Measurements from ENCODE around the gene PROX1.

Gene PROX1

GRCh38 chr1:214022810-214023425 is 35.1 kb downstream of the PROX1 start:
- H3K79me2 ChIP-seq (ENCODE audit: insufficient read depth, low read length) = no peaks in the 10 kb centered on the region
- DNase-seq = no peak
- H3K27me3 ChIP-seq (ENCODE audit: insufficient read depth, low read length, poor library complexity) = no peaks in the 10 kb centered on the region
- H3K9ac ChIP-seq (ENCODE audit: low read depth, low read length) = no peak overlapping the region
- H2AFZ ChIP-seq (ENCODE audit: low read depth, low read length) = no peak overlapping the region
- no peak overlapping the region for H3K27ac ChIP-seq (ENCODE audit: low read length)
- no peak overlapping the region for H3K4me3 ChIP-seq (ENCODE audit: low read depth in 1 of 2, low read length in 2 of 2)
- no peaks in the 10 kb centered on the region for H4K20me1 ChIP-seq (ENCODE audit: insufficient read depth, low read length)
- no peak overlapping the region for H3K4me2 ChIP-seq (ENCODE audit: insufficient read depth, low read length)
- H3K36me3 ChIP-seq (ENCODE audit: insufficient read depth, low read length) = no peaks in the 10 kb centered on the region
- no peak for ATAC-seq (ENCODE audit: insufficient read depth, low read depth)
- no peaks in the 10 kb centered on the region for H3K4me1 ChIP-seq (ENCODE audit: insufficient read depth, low read length)
- no peaks in the 10 kb centered on the region for H3K9me3 ChIP-seq (ENCODE audit: insufficient read depth, low read length, severe bottlenecking)
- TF ChIP-seq CTCF (IDR thresholded peaks at IDR 0.05; ENCODE audit: borderline replicate concordance, extremely low read depth, low read length, poor library complexity, severe bottlenecking) (no peak), EZH2 (IDR thresholded peaks at IDR 0.05; ENCODE audit: borderline replicate concordance, low read depth, low read length, severe bottlenecking) (no peak)

GRCh38 chr1:214026985-214027384 is 39.2 kb downstream of the PROX1 start:
- ATAC-seq (ENCODE audit: insufficient read depth, low read depth) = no peak
- Histone ChIP-seq H4K20me1 (ENCODE audit: insufficient read depth, low read length) (no peaks in the 10 kb centered on the region), H3K36me3 (ENCODE audit: insufficient read depth, low read length) (no peaks in the 10 kb centered on the region), H2AFZ (ENCODE audit: low read depth, low read length) (no peak overlapping the region), H3K4me3 (ENCODE audit: low read depth in 1 of 2, low read length in 2 of 2) (no peak overlapping the region), H3K27ac (ENCODE audit: low read length) (no peak overlapping the region), H3K9me3 (ENCODE audit: insufficient read depth, low read length, severe bottlenecking) (no peaks in the 10 kb centered on the region), H3K27me3 (ENCODE audit: insufficient read depth, low read length, poor library complexity) (no peaks in the 10 kb centered on the region), H3K9ac (ENCODE audit: low read depth, low read length) (no peak overlapping the region), H3K4me2 (ENCODE audit: insufficient read depth, low read length) (no peak overlapping the region), H3K4me1 (ENCODE audit: insufficient read depth, low read length) (no peaks in the 10 kb centered on the region), H3K79me2 (ENCODE audit: insufficient read depth, low read length) (no peaks in the 10 kb centered on the region)
- no peak for DNase-seq
- no peak for TF ChIP-seq CTCF (IDR thresholded peaks at IDR 0.05; ENCODE audit: borderline replicate concordance, extremely low read depth, low read length, poor library complexity, severe bottlenecking)
- TF ChIP-seq EZH2 (IDR thresholded peaks at IDR 0.05; ENCODE audit: borderline replicate concordance, low read depth, low read length, severe bottlenecking) = no peak

- Histone ChIP-seq H3K27me3 (ENCODE audit: insufficient read depth, low read length, poor library complexity) (no peaks in the 10 kb centered on the region), H3K79me2 (ENCODE audit: insufficient read depth, low read length) (no peaks in the 10 kb centered on the region), H3K9me3 (ENCODE audit: insufficient read depth, low read length, severe bottlenecking) (no peaks in the 10 kb centered on the region), H3K27ac (ENCODE audit: low read length) (no peak overlapping the region), H3K36me3 (ENCODE audit: insufficient read depth, low read length) (no peaks in the 10 kb centered on the region), H2AFZ (ENCODE audit: low read depth, low read length) (no peak overlapping the region), H3K4me3 (ENCODE audit: low read depth in 1 of 2, low read length in 2 of 2) (no peak overlapping the region), H3K4me1 (ENCODE audit: insufficient read depth, low read length) (no peaks in the 10 kb centered on the region), H4K20me1 (ENCODE audit: insufficient read depth, low read length) (no peaks in the 10 kb centered on the region), H3K4me2 (ENCODE audit: insufficient read depth, low read length) (no peak overlapping the region), H3K9ac (ENCODE audit: low read depth, low read length) (no peak overlapping the region)
- no peak for ATAC-seq (ENCODE audit: insufficient read depth, low read depth)
- DNase-seq = no peak
- no peak for TF ChIP-seq EZH2 (IDR thresholded peaks at IDR 0.05; ENCODE audit: borderline replicate concordance, low read depth, low read length, severe bottlenecking)
- no peak for TF ChIP-seq CTCF (IDR thresholded peaks at IDR 0.05; ENCODE audit: borderline replicate concordance, extremely low read depth, low read length, poor library complexity, severe bottlenecking)
These were observed 39.7 kb downstream of the PROX1 start for GRCh38 chr1:214027498-214027897.

Measured in DND-41 (cell line).